GM19397 (cell line): Measurements from ENCODE around the gene ENTPD6.

ENCODE experiments used
- ATAC-seq: cut with Tn5 transposase; IDR thresholded peaks from one replicate; pipeline ENCODE4 v1.9.1; 2021; ENCODE audit warnings: mild to moderate bottlenecking, moderate library complexity; ENCODE audit not compliant: unreplicated experiment

Gene ENTPD6

DNA sequence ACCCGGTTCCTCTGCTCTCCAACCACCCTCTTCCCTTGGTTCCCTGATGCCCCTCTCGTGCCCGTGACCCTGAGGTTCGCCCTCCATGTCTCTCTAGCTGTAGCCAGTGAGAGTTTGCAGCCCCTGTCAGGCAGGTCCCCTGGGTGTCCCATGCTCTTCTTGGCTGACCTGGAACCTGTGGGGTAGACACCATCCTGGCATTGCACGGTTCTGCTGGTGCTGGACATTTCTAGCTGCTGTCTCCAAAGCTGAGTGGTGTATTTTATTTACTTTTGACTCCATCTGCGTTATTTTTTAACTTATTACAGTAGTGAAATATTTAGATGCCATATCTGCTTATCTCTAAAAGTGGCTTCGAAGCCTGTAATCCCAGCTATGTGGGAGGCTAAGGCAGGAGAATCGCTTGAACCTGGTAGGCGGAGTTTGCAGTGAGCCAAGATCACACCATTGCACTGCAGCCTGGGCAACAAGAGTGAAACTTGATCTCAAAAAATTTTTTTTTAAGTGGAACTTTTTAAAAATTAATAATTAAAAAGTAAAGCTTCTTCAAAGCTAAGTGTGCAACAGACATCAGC is 12.5 kb downstream of the ENTPD6 start:
- no peak for ATAC-seq

- ATAC-seq: no peak
Observed at GRCh38 chr20:25209400-25209799, 13.9 kb downstream of the ENTPD6 start.

- no peak for ATAC-seq
Observed at GRCh38 chr20:25209911-25210310, 14.4 kb downstream of the ENTPD6 start.

DNA sequence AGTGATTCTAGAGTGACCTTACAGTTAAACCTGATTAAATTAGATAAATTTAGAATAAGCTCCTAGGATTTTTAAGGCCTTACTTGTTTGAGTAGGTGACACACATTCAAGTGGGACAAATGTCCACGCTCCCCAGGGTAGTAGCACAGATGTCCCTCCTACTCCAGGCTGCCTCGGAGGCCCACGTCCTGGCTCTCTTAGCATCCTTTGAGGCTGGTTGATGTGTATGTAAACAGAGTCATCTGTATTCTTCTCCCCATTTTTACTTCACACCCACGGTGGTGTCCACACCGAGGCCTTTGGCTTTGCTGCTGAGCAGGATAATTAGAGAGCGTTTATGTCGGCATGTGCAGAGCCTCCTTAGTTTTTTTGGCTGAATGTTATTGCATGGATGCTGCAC is 15.8 kb downstream of the ENTPD6 start:
- no peak for ATAC-seq

DNA sequence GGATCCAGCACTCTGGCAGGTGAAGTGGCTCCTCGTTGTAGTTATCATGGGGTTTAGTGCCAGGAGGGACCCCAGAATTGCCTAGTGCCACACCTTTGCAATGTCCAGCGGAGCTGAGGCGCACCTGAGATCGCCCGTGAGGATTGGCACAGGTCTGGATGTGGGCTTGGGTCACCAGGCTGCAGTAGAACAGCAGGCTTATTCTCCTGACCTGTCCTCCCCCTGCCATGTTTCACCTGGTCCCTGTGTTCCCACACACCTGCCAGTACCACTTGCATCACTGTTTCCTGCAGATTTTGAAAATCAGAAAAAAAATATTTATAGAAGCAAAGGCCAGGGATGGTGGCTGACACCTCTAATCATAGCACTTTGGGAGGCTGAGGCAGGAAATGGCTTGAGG is 16.7 kb downstream of the ENTPD6 start:
- ATAC-seq: no peak

DNA sequence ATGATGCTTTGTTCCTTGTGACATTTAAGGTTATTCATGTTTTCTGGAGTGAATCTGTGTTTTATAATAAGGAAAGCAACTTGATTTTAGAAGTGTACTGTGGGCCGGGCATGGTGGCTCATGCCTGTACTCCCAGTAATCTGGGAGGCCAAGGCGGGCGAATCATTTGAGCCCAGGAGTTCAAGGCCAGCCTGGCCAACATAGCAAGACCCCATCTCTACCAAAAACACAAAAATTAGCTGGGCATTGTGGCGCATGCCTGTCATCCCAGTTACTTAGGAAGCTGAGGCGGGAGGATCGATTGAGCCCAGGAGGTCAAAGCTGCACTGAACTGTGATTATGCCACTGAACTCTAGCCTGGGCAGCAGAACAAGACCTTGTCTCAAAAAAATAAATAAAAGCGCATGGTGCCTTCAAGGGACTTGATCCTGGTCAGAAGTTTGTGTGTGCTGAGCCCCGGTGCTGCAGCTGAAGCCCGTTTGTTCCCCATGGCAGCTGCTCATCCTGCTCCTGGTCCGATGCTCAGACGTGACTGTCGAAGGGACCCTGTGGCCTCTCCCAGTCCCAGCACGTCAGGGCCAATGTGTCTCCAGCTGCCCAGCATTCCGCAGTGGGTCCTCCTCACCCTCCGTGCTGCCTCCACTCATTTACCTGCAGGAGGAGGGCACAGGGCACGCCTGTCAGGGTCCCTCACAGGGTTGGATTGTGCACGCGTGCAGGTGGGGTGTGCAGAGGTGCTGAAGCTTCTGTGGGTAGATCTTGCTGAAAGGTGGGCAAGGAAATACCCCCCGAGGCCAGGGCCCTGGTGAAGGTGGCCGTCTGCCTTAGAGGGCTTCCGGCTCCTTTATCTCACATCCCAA is 18.3 kb downstream of the ENTPD6 start:
- ATAC-seq: no peak

DNA sequence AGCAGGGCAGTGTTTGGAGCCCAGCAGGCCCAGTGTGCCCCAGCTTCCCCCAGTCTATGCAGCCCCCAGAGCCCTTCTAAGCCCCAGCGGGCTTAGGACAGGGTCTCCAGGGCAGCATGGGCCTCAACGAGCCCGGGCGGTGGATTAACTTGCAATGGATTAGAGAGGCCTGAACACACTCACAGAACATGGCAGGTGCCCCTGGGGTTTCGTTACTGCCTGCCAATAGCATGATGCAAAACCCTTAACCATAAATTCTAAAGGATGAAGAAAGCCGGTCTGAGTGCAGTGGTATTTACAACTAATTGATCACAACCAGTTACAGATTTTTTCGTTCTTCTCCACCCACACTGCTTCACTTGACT is 18.9 kb downstream of the ENTPD6 start:
- ATAC-seq: no peak

DNA sequence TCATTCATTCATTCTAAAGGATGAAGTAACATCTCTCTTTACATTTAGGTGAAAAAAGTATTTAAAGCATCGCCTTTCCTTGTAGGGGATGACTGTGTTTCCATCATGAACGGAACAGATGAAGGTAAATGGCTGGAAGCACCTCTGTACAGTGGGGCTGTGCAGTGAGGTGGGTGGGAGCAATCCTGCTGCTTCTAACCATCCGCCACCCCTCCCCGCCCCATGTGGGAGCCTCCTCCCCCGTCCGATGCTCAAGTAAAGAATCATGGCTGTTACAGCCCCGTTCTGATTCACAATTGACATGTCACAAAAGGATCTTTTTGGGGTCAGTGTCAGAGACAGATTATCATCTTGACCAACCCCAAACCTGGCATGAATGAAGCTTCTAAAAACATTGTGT is 19.3 kb downstream of the ENTPD6 start:
- no peak for ATAC-seq

DNA sequence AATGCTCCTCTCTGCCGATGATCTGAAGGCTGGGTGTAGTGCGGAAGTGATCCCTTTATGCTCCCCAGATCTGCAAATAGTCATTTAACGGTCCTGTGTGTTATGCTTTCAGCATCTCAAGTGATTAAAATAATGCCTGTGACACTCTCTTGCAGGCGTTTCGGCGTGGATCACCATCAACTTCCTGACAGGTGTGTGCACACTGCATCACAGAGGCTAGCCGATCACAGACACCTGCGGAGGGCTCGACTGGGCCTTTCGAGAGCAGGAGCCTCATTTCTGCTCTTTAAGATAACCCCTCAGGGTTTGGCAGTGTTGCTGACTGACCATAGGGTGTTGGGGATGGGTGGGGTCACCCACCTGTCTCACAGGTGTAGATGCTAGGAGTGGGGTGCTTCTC is 20.0 kb downstream of the ENTPD6 start:
- ATAC-seq: no peak

- ATAC-seq: no peak
Observed at GRCh38 chr20:25216199-25216945, 20.9 kb downstream of the ENTPD6 start.

GRCh38 chr20:25217161-25218108 is 21.9 kb downstream of the ENTPD6 start:
- no peak for ATAC-seq

DNA sequence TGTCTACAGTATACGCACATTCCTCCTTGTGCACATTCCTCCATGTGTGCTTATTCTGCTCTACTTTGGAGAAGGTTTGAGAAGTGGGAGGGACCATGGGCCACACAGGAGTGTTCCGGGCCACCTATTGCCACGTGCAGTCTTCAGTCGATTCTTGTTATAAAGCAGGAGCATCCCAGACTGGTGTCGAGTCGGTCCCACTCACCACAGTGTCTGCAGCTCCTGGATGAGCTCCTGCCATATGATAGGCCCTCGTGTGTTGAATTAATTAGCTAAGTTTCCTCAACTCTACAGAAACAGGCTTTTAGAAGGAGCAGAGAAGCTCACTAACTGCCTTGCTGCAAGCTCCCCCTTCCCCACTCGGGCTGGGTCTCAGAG is 22.6 kb downstream of the ENTPD6 start:
- ATAC-seq: no peak

GRCh38 chr20:25218492-25218891 is 23.0 kb downstream of the ENTPD6 start:
- ATAC-seq: no peak

DNA sequence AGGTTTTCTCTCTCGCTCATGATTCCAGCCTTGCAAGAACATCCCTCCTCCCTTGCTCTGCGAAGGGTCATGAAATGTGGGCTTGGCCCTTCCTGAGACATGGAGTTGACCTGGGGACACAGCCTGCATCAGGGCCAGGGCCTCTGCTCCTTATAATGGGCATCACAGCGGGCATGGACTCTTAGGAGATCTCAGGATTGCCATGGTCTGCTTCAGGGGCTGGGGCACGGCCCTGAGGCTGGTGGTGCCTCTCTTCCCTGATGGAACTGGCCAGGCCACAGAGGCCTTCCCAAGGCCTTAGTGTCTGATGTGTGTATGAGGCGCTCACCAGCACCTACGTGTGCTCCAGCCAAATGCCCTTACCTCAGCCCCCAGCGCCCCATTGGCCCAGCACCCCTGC is 23.9 kb downstream of the ENTPD6 start:
- ATAC-seq: no peak

DNA sequence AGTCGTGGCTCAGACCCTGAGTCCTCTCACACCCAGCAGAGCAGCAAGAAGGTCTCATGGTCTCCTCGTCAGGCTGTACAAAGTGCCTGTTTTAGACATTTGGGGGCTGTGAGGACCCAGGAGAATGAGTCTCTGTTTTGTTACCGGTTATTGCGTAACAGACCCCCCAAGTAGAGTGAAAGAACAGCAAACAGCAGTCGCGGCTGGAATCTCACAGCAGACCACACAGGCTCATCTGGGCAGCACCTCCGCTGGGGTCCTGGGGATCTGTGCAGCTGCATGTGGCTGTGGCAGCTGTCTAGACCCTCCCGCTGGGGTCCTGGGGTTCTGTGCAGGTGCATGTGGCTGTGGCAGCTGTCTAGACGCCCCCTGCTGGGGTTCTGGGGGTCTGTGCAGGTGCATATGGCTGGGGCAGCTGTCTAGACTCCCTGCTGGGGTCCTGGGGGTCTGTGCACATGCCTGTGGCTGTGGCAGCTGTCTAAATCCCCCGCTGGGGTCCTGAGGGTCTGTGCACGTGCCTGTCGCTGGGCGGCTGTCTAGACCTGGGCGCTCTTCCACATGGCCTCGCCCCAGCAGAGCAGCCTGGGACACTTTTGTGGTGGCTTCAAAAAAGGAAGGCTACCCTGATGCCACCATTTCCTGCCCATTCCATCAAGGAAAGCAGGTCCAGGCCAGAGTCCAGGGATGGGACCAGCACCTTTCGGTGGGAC is 24.7 kb downstream of the ENTPD6 start:
- ATAC-seq: no peak

DNA sequence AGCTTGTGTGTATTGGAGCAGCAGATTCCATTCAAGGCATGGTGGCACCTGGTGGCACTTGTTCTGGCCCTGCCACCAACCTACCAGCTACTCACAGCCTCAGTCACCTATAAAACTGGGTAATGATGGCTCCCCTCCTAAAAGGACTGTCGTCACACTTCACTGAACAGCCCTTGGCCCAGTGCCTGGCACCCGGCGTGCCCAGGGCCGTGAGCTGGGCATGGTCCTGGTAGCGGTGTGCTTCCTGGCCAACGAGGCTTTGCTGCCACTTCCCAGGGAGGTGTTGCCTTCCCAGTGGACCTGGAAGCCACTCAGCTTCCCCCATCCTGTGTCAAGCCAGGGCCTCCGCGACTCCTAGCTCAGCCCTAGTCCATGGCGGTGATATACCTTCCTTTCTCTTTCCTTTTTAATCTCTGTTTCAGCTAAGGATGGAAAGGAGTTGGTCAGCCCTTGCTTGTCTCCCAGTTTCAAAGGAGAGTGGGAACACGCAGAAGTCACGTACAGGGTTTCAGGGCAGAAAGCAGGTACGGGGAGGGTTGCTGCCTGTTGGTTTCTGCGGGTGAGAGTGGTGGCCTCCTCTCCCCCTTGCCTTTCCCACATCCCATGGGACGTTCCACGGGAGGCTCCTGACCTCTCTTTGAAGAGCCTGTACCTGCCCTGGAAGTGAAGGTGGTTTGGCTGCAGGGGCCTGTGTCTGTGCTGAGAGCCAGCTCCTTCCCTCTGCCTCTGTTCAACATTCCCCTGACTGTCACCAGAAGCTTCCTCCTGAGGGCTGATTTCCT is 25.5 kb downstream of the ENTPD6 start:
- ATAC-seq: no peak

DNA sequence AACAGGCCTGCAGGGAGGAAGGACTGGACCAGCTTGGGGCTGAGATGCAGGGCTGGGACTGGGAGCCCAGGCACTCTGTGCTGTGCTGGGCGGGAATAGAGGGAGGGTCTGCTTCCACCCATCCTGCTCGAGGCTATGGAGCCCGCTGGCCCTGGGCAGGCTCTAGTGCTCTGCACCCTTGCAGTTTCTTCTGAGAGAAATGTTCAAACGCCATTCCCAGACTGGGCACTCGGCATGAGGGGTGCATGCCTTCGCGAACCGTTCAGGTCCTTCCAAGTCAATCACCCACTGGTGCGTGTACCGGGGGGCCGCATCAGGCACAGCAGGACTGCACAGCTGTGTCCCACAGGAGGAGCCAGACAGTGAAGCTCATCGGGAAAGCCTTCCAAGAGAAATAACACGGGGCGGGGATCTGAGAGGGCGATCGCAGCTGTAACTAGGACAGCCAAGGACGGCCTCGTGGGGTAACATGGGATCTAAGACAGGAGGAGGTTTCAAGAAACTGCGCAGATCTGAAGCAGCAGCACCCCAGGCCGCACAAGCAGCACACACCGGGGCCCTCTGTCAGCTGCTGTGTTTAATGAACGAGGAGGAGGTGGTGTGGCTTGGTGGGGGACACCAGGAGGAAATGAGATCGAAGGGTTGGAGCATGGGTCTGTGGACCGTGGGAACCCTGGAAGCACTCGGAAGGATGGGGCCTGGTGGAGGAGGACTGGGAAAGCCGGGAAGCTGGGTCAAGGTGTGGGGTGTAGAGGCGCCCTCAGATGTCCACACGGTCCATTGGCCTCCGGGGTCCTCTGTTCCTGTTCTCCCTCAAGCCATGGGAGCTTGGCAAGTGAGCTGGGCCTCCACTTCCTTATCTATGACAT is 26.3 kb downstream of the ENTPD6 start:
- ATAC-seq: no peak

DNA sequence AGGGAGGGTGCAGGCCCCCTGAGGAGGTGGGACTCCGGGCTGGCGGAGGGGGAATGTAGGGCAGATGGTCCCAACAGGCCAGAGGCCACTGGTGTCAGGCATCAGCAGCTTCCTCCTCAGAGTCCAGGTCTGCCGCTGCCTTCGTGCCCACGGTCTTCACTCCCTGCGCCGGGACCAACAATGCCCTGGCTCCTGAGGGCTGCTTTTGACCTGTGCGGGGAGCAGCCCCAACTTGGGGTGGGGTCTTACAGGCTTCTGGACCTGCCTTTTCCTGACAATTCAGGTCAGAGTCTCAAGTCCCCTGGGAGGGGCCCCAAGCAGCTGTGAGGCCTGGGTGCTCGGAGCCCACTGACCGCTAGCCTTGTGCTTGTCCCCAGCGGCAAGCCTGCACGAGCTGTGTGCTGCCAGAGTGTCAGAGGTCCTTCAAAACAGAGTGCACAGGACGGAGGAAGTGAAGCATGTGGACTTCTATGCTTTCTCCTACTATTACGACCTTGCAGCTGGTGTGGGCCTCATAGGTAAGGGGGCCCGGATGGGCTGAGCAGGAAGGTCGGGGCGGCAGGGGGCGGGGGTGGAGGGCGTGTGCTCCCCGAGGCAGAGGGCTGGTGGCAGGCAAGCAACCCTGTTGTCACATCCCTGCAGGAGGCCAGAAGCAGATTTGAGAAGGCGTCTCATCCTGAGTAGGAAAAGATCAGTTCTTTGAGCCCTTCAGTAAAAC is 27.1 kb downstream of the ENTPD6 start:
- no peak for ATAC-seq
